SK-N-SH (cell line): Measurements from ENCODE around the gene RGS7. TPM values are rescaled to one million over a fixed set of nuclear protein-coding genes. Genes with fewer than 3 reads are reported as not detected.

Experiments used
- CTCF ChIA-PET: fragments of 300-600, 350-600 bp; formaldehyde crosslinking; extraction: SDS; loops from one replicate; lab custom pipeline; 2021; lab: Yijun Ruan, JAX
- POLR2A ChIA-PET: fragments of 350-600 bp; sonication (Branson Sonifier 250); formaldehyde crosslinking; extraction: SDS; loops from one replicate; lab custom pipeline; 2020; ENCODE audit warnings: antibody characterized with exemption, inconsistent platforms; lab: Yijun Ruan, JAX
- DNase-seq: peaks from one replicate; pipeline ENCODE4 v3.0.0; 2012
- H2AFZ ChIP-seq: fragments of 200-600 bp; sonication (generic); 2 replicates; pipeline ENCODE4 v1.8.1; 2016; ENCODE audit warnings: antibody characterized with exemption, mild to moderate bottlenecking, low read depth
- H3F3A ChIP-seq: fragments of 200-600 bp; sonication (generic); replicated peaks from 2 replicates; pipeline ENCODE3; 2016; ENCODE audit warnings: antibody characterized with exemption, mild to moderate bottlenecking; ENCODE audit not compliant: insufficient read depth
- H3K27ac ChIP-seq, 2 experiments: fragments of 200-500 bp in 1 of 2; fragments of 200-600 bp in 1 of 2; sonication (Bioruptor generic) in 1 of 2; sonication (generic), shearing (Covaris generic) in 1 of 2; 2 replicates each; pipeline versions ENCODE4 v1.5.1 to v1.6.1; 2014 to 2016; ENCODE audit warnings: low read depth in 2 of 2, inconsistent platforms in 1 of 2, low read length in 1 of 2, mild to moderate bottlenecking in 1 of 2, mixed read lengths in 1 of 2
- H3K27me3 ChIP-seq: fragments of 200-600 bp; sonication (generic), shearing (Covaris generic); 2 replicates; pipeline ENCODE4 v1.6.1; 2016; ENCODE audit warnings: mixed run types; ENCODE audit not compliant: insufficient read depth
- H3K36me3 ChIP-seq, 2 experiments: fragments of 200-500 bp in 1 of 2; fragments of 200-600 bp in 1 of 2; sonication (Bioruptor generic) in 1 of 2; sonication (generic) in 1 of 2; replicated peaks in 1 of 2; 2 replicates each; pipeline versions ENCODE3 to v1.5.1; 2014 to 2016; ENCODE audit warnings: low read length in 1 of 2, mild to moderate bottlenecking in 1 of 2; ENCODE audit not compliant: insufficient read depth in 2 of 2, control insufficient read depth in 1 of 2
- H3K4me1 ChIP-seq, 2 experiments: fragments of 200-500 bp in 1 of 2; fragments of 200-600 bp in 1 of 2; sonication (Bioruptor generic) in 1 of 2; sonication (generic), shearing (Covaris generic) in 1 of 2; 2 replicates each; pipeline versions ENCODE4 v1.5.1 to v1.6.1; 2014 to 2016; ENCODE audit warnings: low read depth in 1 of 2, low read length in 1 of 2, mixed run types in 1 of 2; ENCODE audit not compliant: insufficient read depth in 2 of 2, control insufficient read depth in 1 of 2
- H3K4me2 ChIP-seq: fragments of 200-600 bp; sonication (generic), shearing (Covaris generic); 2 replicates; pipeline ENCODE4 v1.6.1; 2017; ENCODE audit warnings: mixed run types
- H3K4me3 ChIP-seq, 2 experiments: fragments of 200-500 bp in 1 of 2; fragments of 200-600 bp in 1 of 2; sonication (Bioruptor generic) in 1 of 2; sonication (generic), shearing (Covaris generic) in 1 of 2; 2 replicates each; pipeline versions ENCODE4 v1.5.1 to v1.8.1; 2014 to 2016; ENCODE audit warnings: low read depth in 2 of 2, inconsistent platforms in 1 of 2, low read length in 1 of 2, mild to moderate bottlenecking in 1 of 2, mixed read lengths in 1 of 2, moderate library complexity in 1 of 2
- H3K79me2 ChIP-seq: fragments of 200-600 bp; sonication (generic); 2 replicates; pipeline ENCODE4 v1.8.1; 2017; ENCODE audit warnings: mild to moderate bottlenecking; ENCODE audit not compliant: insufficient read depth
- H3K9ac ChIP-seq: fragments of 200-600 bp; sonication (generic); 2 replicates; pipeline ENCODE4 v1.6.1; 2017; ENCODE audit warnings: mixed run types
- H3K9me2 ChIP-seq: fragments of 200-600 bp; sonication (generic); 2 replicates; pipeline ENCODE4 v1.6.1; 2017; ENCODE audit warnings: mixed run types
- H3K9me3 ChIP-seq: fragments of 200-600 bp; sonication (generic); 2 replicates; pipeline ENCODE4 v1.6.1; 2017; ENCODE audit warnings: mixed run types, mild to moderate bottlenecking, moderate library complexity
- H4K20me1 ChIP-seq: fragments of 200-600 bp; sonication (generic); 2 replicates; pipeline ENCODE4 v1.6.1; 2017; ENCODE audit warnings: mild to moderate bottlenecking, mixed run types; ENCODE audit not compliant: insufficient read depth
- CTCF ChIP-seq: fragments of 200-600 bp; sonication (generic); IDR thresholded peaks from 2 replicates; pipeline ENCODE4 v1.6.1; 2017; ENCODE audit warnings: antibody characterized with exemption, mild to moderate bottlenecking, moderate library complexity
- ELF1 ChIP-seq: IDR thresholded peaks from 2 replicates; pipeline ENCODE4 v1.4.0; 2012
- EZH2phosphoT487 ChIP-seq: fragments of 200-600 bp; sonication (generic); IDR thresholded peaks from 2 replicates; pipeline ENCODE4 v1.6.1; 2017; ENCODE audit warnings: low read depth, mixed run types, mild to moderate bottlenecking, antibody characterized with exemption, moderate library complexity, borderline replicate concordance
- FOXJ3 ChIP-seq: sonication (generic); formaldehyde crosslinking; IDR thresholded peaks from 2 replicates; pipeline ENCODE4 v1.5.1; 2020; ENCODE audit warnings: mild to moderate bottlenecking, missing genetic modification reagents
- IRF3 ChIP-seq: fragments of 150-350 bp; IDR thresholded peaks from 2 replicates; pipeline ENCODE4 v1.6.1; 2016; ENCODE audit warnings: mild to moderate bottlenecking, low read depth, low read length
- JUND ChIP-seq: IDR thresholded peaks from 2 replicates; pipeline ENCODE4 v1.4.0; 2012
- MAX ChIP-seq: IDR thresholded peaks from 2 replicates; pipeline ENCODE4 v1.4.0; 2012; ENCODE audit warnings: low read depth
- MEF2A ChIP-seq: IDR thresholded peaks from 2 replicates; pipeline ENCODE4 v1.4.0; 2012; ENCODE audit warnings: low read depth, borderline replicate concordance
- MXI1 ChIP-seq: IDR thresholded peaks from 2 replicates; pipeline ENCODE4 v1.6.1; 2012; ENCODE audit warnings: mild to moderate bottlenecking, low read depth, low read length, improper control_type of control experiment
- PBX3 ChIP-seq: IDR thresholded peaks from 2 replicates; pipeline ENCODE4; 2012
- POLR2AphosphoS5 ChIP-seq: IDR thresholded peaks from 2 replicates; pipeline ENCODE4 v1.6.1; 2012; ENCODE audit warnings: low read depth, low read length
- RCOR1 ChIP-seq: fragments of 150-350 bp; IDR thresholded peaks from 2 replicates; pipeline ENCODE4 v1.6.1; 2017; ENCODE audit warnings: antibody characterized with exemption, low read length
- REST ChIP-seq: IDR thresholded peaks from 2 replicates; pipeline ENCODE4 v1.6.1; 2012; ENCODE audit warnings: mild to moderate bottlenecking, low read depth, low read length, moderate library complexity
- RFX5 ChIP-seq: IDR thresholded peaks from 2 replicates; pipeline ENCODE4 v1.6.1; 2012; ENCODE audit warnings: mild to moderate bottlenecking, improper control_type of control experiment, low read length
- SIN3A ChIP-seq: IDR thresholded peaks from 2 replicates; pipeline ENCODE4 v1.6.1; 2012; ENCODE audit warnings: low read depth, mild to moderate bottlenecking, low read length, moderate library complexity, borderline replicate concordance
- TEAD4 ChIP-seq: IDR thresholded peaks from 2 replicates; pipeline ENCODE4 v1.4.0; 2012; ENCODE audit warnings: mild to moderate bottlenecking, borderline replicate concordance; ENCODE audit not compliant: insufficient read depth
- USF1 ChIP-seq: IDR thresholded peaks from 2 replicates; pipeline ENCODE4 v1.4.0; 2012; ENCODE audit warnings: low read depth, borderline replicate concordance
- USF2 ChIP-seq: fragments of 150-350 bp; IDR thresholded peaks from 2 replicates; pipeline ENCODE4 v1.6.1; 2017; ENCODE audit warnings: antibody characterized with exemption, low read length, low read depth, borderline replicate concordance
- YY1 ChIP-seq: IDR thresholded peaks from 2 replicates; pipeline ENCODE4 v1.4.0; 2012; ENCODE audit warnings: low read depth, mild to moderate bottlenecking
- WGBS: methylation state at CpG from one replicate; pipeline ENCODE4 v1.1.6; 2017; ENCODE audit warnings: low lambda C conversion rate; 5-methylcytosine and 5-hydroxymethylcytosine counted together
- polyA plus RNA-seq, 3 experiments: library from polyadenylated mRNA; depleted of rRNA; stranded (reverse); fragments of >200 nt; gene quantifications; 2 replicates each; pipeline ENCODE4 v1.2.3, GENCODE V29; 2012

RGS7 gene
- polyA plus RNA-seq, 1 of the 3 experiments (the other 2 are of a cell fraction), result 0.36 TPM

- no peak overlapping the region for H3K9ac ChIP-seq
- H3K36me3 ChIP-seq, result no peaks in the 10 kb centered on the region
- TF ChIP-seq POLR2AphosphoS5 (no peak), MXI1 (no peak), IRF3 (no peak), FOXJ3 (CRISPR knock-in tag) (no peak), RFX5 (no peak), ELF1 (no peak), REST (no peak), JUND (no peak), MAX (no peak), EZH2phosphoT487 (no peak), SIN3A (no peak), USF1 (no peak), PBX3 (no peak), TEAD4 (no peak), CTCF (no peak), USF2 (no peak), MEF2A (no peak), YY1 (no peak), RCOR1 (no peak)
- TF ChIP-seq, all 33 proteins: peak for 0
- Histone ChIP-seq H3K4me2 (no peak overlapping the region), H3K27ac (no peak overlapping the region), H2AFZ (no peak overlapping the region), H3K79me2 (no peaks in the 10 kb centered on the region), H3K27me3 (no peaks in the 10 kb centered on the region), H3K9me3 (no peaks in the 10 kb centered on the region; the same call in 1 of the 2 replicates), H3K9me2 (0 out of 2 replicates have a peak, but pooled peaks cover 2% of the 10 kb centered on the region), H3F3A (peaks cover 8% of the 10 kb centered on the region), H3K4me1 (peaks cover 0 to 4% of the 10 kb centered on the region in 2 experiments; a peak in 2 of 4 replicates), H3K4me3 (no peak overlapping the region), H4K20me1 (no peaks in the 10 kb centered on the region)
- 57% methylated on average over 2 of the region's 2 CpGs for WGBS
- no peak for DNase-seq
- ChIA-PET POLR2A (no interaction called here), CTCF (interaction anchor here (1.5 kb wide), 1 partner anchor 12 kb away, joined by 5 read pairs; no protein-coding TSS in a partner anchor)
Measured at GRCh38 chr1:240743705-240744104, 613.3 kb downstream of the RGS7 start.
